GM12891 (cell line): ENCODE measurements around the gene SNTA1.

Experiments
- POLR2A ChIP-seq: IDR thresholded peaks from 2 replicates; pipeline ENCODE4 v1.6.1; 2011; ENCODE audit warnings: low read depth, low read length, control low read depth
- POLR2AphosphoS5 ChIP-seq: IDR thresholded peaks from 2 replicates; pipeline ENCODE4 v1.6.1; 2011; ENCODE audit warnings: low read depth, low read length, control low read depth
- POU2F2 ChIP-seq: IDR thresholded peaks from 2 replicates; pipeline ENCODE4 v1.6.1; 2011; ENCODE audit warnings: low read depth, mild to moderate bottlenecking, control low read depth, low read length, moderate library complexity
- TAF1 ChIP-seq: IDR thresholded peaks from 2 replicates; pipeline ENCODE4 v1.6.1; 2011; ENCODE audit warnings: low read depth, low read length, control low read depth

DNA sequence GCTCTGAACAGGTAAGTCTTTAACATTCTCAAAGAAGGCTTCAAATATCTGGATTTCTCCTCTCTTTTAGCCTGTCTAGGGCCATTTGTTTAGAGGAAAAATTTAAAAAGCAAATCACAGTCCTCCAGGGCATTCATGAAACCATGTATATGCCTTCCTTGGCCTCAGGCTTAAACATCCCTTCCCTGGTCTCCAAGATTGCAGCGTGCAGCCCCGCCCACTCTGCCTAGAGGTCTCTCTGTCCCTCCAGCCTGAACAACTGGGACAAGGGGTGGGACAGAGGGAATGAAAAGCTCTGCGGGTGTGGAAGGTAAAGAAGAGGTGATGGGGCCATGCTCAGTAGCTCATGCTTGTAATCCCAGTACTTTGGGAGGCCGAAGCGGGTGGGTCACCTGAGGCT lies 36.5 kb upstream of the SNTA1 start:
- TF ChIP-seq POLR2AphosphoS5 (no peak), POLR2A (no peak), POU2F2 (no peak), TAF1 (no peak)
